H9 (cell line): Measurements from ENCODE around the gene TMEM181. TPM values are rescaled to one million over a fixed set of nuclear protein-coding genes. Genes with fewer than 3 reads are reported as not detected.

Experiments
- DNase-seq: peaks from one replicate; pipeline ENCODE4 v3.0.0-alpha.2; 2017
- H2AFZ ChIP-seq: one replicate; pipeline ENCODE4 v1.6.1; 2013; ENCODE audit warnings: mild to moderate bottlenecking, low read length, control low read depth, moderate library complexity
- H2AK5ac ChIP-seq: 2 replicates; pipeline ENCODE4 v1.6.1; 2013; ENCODE audit warnings: low read length, control low read depth, mixed read lengths; ENCODE audit not compliant: insufficient read length
- H2BK120ac ChIP-seq: one replicate; pipeline ENCODE4 v1.6.1; 2013; ENCODE audit warnings: low read depth, mild to moderate bottlenecking, low read length, control low read depth, inconsistent platforms; ENCODE audit not compliant: poor library complexity, severe bottlenecking
- H2BK12ac ChIP-seq: 2 replicates; pipeline ENCODE4 v1.6.1; 2013; ENCODE audit warnings: low read length, control low read depth, mixed read lengths, low read depth; ENCODE audit not compliant: insufficient read length
- H2BK15ac ChIP-seq: 2 replicates; pipeline ENCODE4 v1.6.1; 2013; ENCODE audit warnings: low read depth, low read length, control low read depth
- H2BK20ac ChIP-seq: one replicate; pipeline ENCODE4 v1.6.1; 2013; ENCODE audit warnings: low read depth, mild to moderate bottlenecking, low read length, control low read depth, inconsistent platforms; ENCODE audit not compliant: poor library complexity, severe bottlenecking
- H2BK5ac ChIP-seq: 2 replicates; pipeline ENCODE4 v1.6.1; 2013; ENCODE audit warnings: low read length, control low read depth, mixed read lengths; ENCODE audit not compliant: insufficient read length
- H3K14ac ChIP-seq: 2 replicates; pipeline ENCODE4 v1.6.1; 2013; ENCODE audit warnings: low read length, control low read depth; ENCODE audit not compliant: insufficient read depth
- H3K18ac ChIP-seq: 2 replicates; pipeline ENCODE4 v1.6.1; 2013; ENCODE audit warnings: low read depth, mild to moderate bottlenecking, mixed read lengths, low read length, control low read depth; ENCODE audit not compliant: insufficient read length
- H3K23ac ChIP-seq: 2 replicates; pipeline ENCODE4 v1.6.1; 2013; ENCODE audit warnings: low read length, control low read depth, mixed read lengths, low read depth; ENCODE audit not compliant: insufficient read length
- H3K23me2 ChIP-seq: 2 replicates; pipeline ENCODE4 v1.6.1; 2013; ENCODE audit warnings: low read depth, mild to moderate bottlenecking, mixed read lengths, low read length, control low read depth; ENCODE audit not compliant: insufficient read length, poor library complexity, severe bottlenecking
- H3K27ac ChIP-seq: 2 replicates; pipeline ENCODE4 v1.5.1; 2013; ENCODE audit warnings: low read length, control low read depth, mixed read lengths, low read depth; ENCODE audit not compliant: insufficient read length
- H3K27me3 ChIP-seq: 2 replicates; pipeline ENCODE4 v1.6.1; 2013; ENCODE audit warnings: low read length, control low read depth, inconsistent platforms; ENCODE audit not compliant: insufficient read depth
- H3K4ac ChIP-seq: 2 replicates; pipeline ENCODE4 v1.6.1; 2013; ENCODE audit warnings: low read depth, mild to moderate bottlenecking, control low read depth, inconsistent platforms, low read length, moderate library complexity
- H3K4me1 ChIP-seq: 2 replicates; pipeline ENCODE4 v1.6.1; 2013; ENCODE audit warnings: low read length, control low read depth, inconsistent platforms; ENCODE audit not compliant: insufficient read depth
- H3K4me2 ChIP-seq: 2 replicates; pipeline ENCODE4 v1.6.1; 2013; ENCODE audit warnings: low read length, control low read depth, mixed read lengths; ENCODE audit not compliant: insufficient read length, insufficient read depth
- H3K56ac ChIP-seq: 2 replicates; pipeline ENCODE4 v1.6.1; 2013; ENCODE audit warnings: low read depth, mild to moderate bottlenecking, mixed read lengths, low read length, control low read depth; ENCODE audit not compliant: insufficient read length
- H3K79me1 ChIP-seq: 2 replicates; pipeline ENCODE4 v1.6.1; 2013; ENCODE audit warnings: low read depth, mild to moderate bottlenecking, moderate library complexity, low read length, control low read depth, inconsistent platforms; ENCODE audit not compliant: insufficient read depth, poor library complexity, severe bottlenecking
- H3K79me2 ChIP-seq: 2 replicates; pipeline ENCODE4 v1.6.1; 2013; ENCODE audit warnings: low read length, control low read depth, inconsistent platforms; ENCODE audit not compliant: insufficient read depth
- H3K9ac ChIP-seq: 2 replicates; pipeline ENCODE4 v1.6.1; 2013; ENCODE audit warnings: low read length, control low read depth, mixed read lengths; ENCODE audit not compliant: insufficient read length; ENCODE audit errors: extremely low read depth
- H3K9me3 ChIP-seq: one replicate; pipeline ENCODE4 v1.6.1; 2013; ENCODE audit warnings: low read depth, low read length, inconsistent platforms; ENCODE audit not compliant: control insufficient read depth
- H3T11ph ChIP-seq: one replicate; pipeline ENCODE4 v1.6.1; 2013; ENCODE audit warnings: mild to moderate bottlenecking, low read length, control low read depth, inconsistent platforms
- H4K20me1 ChIP-seq: one replicate; pipeline ENCODE4 v1.6.1; 2013; ENCODE audit not compliant: control insufficient read depth, insufficient read length, insufficient read depth
- H4K5ac ChIP-seq: 2 replicates; pipeline ENCODE4 v1.6.1; 2013; ENCODE audit warnings: low read depth, mild to moderate bottlenecking, mixed read lengths, low read length, control low read depth; ENCODE audit not compliant: insufficient read length
- H4K8ac ChIP-seq: replicated peaks from 2 replicates; pipeline ENCODE4 v1.6.1; 2013; ENCODE audit warnings: low read length, control low read depth, mixed read lengths, low read depth; ENCODE audit not compliant: insufficient read length
- H4K91ac ChIP-seq: 2 replicates; pipeline ENCODE4 v1.6.1; 2013; ENCODE audit warnings: low read depth, mild to moderate bottlenecking, moderate library complexity, mixed read lengths, low read length, control low read depth; ENCODE audit not compliant: insufficient read length
- H3K27ac Mint-ChIP-seq, 3 experiments: 2 replicates in 2 of 3; 3 replicates in 1 of 3; pipeline ENCODE4 v1.8.0; 2020 to 2021; ENCODE audit warnings: mixed read lengths in 3 of 3, mild to moderate bottlenecking in 1 of 3, moderate library complexity in 1 of 3
- H3K27me3 Mint-ChIP-seq: 2 replicates; pipeline ENCODE4 v1.8.0; 2021; ENCODE audit warnings: low read depth, mild to moderate bottlenecking, moderate library complexity, mixed read lengths
- H3K36me3 Mint-ChIP-seq, 3 experiments: 2 replicates in 2 of 3; 3 replicates in 1 of 3; pipeline ENCODE4 v1.8.0; 2020 to 2021; ENCODE audit warnings: low read depth in 3 of 3, mixed read lengths in 3 of 3; ENCODE audit not compliant: insufficient read depth in 1 of 3
- H3K4me1 Mint-ChIP-seq, 2 experiments: 2 replicates each; pipeline ENCODE4 v1.8.0; 2020; ENCODE audit warnings: mixed read lengths in 2 of 2
- H3K4me3 Mint-ChIP-seq, 2 experiments: 2 replicates in 1 of 2; 3 replicates in 1 of 2; pipeline ENCODE4 v1.8.0; 2020 to 2021; ENCODE audit warnings: mild to moderate bottlenecking in 2 of 2, mixed read lengths in 2 of 2, moderate library complexity in 1 of 2
- H3K9me3 Mint-ChIP-seq, 2 experiments: 2 replicates in 1 of 2; 3 replicates in 1 of 2; pipeline ENCODE4 v1.8.0; 2020; ENCODE audit warnings: mild to moderate bottlenecking in 2 of 2, mixed read lengths in 2 of 2, moderate library complexity in 1 of 2
- CTCF ChIP-seq: fragments of 200-600 bp; sonication (generic); conservative IDR thresholded peaks from 3 replicates; pipeline ENCODE4 v1.8.0; 2021; ENCODE audit warnings: antibody characterized with exemption, mild to moderate bottlenecking
- WGBS: extraction: QIAGEN DNeasy Blood & Tissue Kit; methylation state at CpG from one replicate; pipeline ENCODE4 v1.1.7; 2013; ENCODE audit warnings: missing lambda C conversion rate, low lambda C conversion rate, mixed read lengths; ENCODE audit not compliant: insufficient read length; ENCODE audit errors: extremely low coverage; 5-methylcytosine and 5-hydroxymethylcytosine counted together
- total RNA-seq: library from RNA; stranded (reverse); gene quantifications from 2 replicates; pipeline ENCODE4 v1.2.1, GENCODE V29; 2021

The TMEM181 gene
- total RNA-seq, 1 experiment from 2014 or later = 24.4 TPM

GRCh38 chr6:158552796-158553138, 7.1 kb upstream of the TMEM181 start:
- no peak overlapping the region; a peak in 1 of 5 replicates for H3K4me3 Mint-ChIP-seq
- Histone ChIP-seq H2BK12ac (no peak overlapping the region), H4K20me1 (no peaks in the 10 kb centered on the region), H3K4me2 (no peak overlapping the region), H3K56ac (no peak overlapping the region), H3K4me1 (peaks cover 2% of the 10 kb centered on the region; the same call in 1 of the 2 replicates), H3K27me3 (no peaks in the 10 kb centered on the region), H2AK5ac (no peak overlapping the region), H3K18ac (no peak overlapping the region), H4K5ac (no peak overlapping the region), H2BK5ac (no peak overlapping the region), H3K23ac (no peak overlapping the region), H2AFZ (no peak overlapping the region), H2BK20ac (no peak overlapping the region), H3K79me1 (no peaks in the 10 kb centered on the region), H3T11ph (no peak overlapping the region), H3K23me2 (no peaks in the 10 kb centered on the region), H3K79me2 (no peaks in the 10 kb centered on the region), H3K9me3 (no peaks in the 10 kb centered on the region), H2BK15ac (no peak overlapping the region), H2BK120ac (no peak overlapping the region), H4K91ac (no peak overlapping the region), H3K27ac (no peak overlapping the region), H3K4ac (no peak overlapping the region), H4K8ac (no peak overlapping the region), H3K9ac (no peak overlapping the region), H3K14ac (no peak overlapping the region)
- H3K9me3 Mint-ChIP-seq = no peaks in the 10 kb centered on the region
- no peak for DNase-seq
- H3K36me3 Mint-ChIP-seq = no peaks in the 10 kb centered on the region; a peak in 1 of 7 replicates
- H3K4me1 Mint-ChIP-seq = peaks cover 9 to 13% of the 10 kb centered on the region in 2 experiments
- no peak for TF ChIP-seq CTCF
- no peaks in the 10 kb centered on the region for H3K27me3 Mint-ChIP-seq
- H3K27ac Mint-ChIP-seq = no peak overlapping the region
- WGBS = no CpG with 5 or more reads among the region's 5 CpGs
